Measurements from ENCODE around the gene PSTK.

PSTK gene

DNA sequence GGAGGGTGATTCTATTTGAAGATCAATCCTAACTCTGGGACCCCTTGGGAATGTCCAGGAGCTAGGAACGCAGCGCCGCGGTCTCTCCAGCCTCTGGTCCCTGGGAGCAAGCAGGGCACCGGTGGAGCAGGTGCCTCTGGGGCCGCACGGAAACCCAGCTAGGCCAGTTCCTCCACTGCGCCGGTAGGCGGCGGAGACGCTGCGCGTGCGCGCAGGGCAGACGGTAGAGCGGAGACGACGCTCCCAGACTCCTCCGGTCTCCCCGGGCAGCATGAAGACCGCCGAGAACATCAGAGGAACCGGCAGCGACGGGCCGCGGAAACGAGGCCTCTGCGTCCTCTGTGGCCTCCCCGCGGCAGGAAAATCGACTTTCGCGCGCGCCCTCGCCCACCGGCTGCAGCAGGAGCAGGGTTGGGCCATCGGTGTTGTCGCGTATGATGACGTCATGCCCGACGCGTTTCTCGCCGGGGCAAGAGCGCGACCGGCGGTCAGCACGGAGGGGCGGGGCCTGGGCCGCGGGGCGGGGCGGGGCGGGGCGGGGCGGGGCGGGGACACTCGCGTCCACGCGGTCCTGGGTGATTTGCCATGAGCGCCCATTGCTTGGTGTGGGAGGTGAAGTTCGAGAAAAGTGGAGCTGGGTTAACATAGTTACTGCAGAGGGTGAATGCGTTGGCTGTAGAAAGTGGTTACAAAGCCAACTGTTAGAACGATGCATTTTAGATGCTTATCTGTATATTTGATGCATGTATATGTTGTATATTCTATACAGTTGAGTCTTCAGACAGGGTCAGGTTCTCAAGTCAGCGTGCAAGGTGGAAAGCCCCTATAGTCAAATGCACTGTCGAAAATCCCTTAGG lies at the start of gene PSTK:
Gene PSTK, plus strand, starts transcription at position 193 of the 857 bp plus-strand sequence. Its CDS starts 79 bp downstream, at position 272.
- DNase-seq (ENCODE audit: low spot score): peak; percentile 85

DNA sequence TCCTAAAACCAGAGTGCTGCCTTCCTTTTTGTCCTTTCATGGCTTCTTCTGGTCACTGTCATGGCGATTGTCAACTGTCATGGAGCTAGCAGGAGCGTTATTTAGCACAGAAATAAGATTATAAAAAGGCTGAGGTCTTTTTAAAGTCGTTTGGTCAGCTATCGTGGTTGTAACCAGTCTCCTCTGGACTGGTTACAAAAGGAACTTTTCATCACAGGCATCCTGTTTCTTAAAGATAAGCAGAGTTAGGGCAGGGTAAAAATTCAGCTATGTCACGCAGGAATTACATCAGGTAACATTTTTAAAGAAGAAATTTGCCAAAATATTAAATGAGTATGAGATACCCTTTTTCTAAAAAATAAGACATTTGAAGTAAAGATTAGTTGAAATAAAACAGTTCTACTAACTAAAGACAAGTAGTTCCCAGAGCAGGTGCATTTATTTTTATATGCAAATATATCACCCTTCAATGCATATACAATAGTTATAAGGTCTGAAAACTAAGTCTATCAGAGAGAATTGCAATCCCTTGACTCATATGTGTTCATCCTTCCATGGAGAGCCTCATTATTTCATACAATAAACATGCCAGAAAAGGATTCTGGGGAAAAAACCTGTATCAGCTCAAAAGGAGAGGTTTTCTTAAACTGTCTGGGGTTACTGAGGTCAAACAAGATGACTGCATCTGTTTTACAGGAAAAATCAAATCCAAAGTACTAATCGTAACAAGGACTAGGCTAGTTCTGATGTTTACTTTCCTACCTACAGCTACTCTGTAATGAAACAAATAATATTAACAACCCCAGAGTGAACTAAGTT lies 48.9 kb upstream of the PSTK start:
- no peak for DNase-seq (ENCODE audit: low spot score)

DNA sequence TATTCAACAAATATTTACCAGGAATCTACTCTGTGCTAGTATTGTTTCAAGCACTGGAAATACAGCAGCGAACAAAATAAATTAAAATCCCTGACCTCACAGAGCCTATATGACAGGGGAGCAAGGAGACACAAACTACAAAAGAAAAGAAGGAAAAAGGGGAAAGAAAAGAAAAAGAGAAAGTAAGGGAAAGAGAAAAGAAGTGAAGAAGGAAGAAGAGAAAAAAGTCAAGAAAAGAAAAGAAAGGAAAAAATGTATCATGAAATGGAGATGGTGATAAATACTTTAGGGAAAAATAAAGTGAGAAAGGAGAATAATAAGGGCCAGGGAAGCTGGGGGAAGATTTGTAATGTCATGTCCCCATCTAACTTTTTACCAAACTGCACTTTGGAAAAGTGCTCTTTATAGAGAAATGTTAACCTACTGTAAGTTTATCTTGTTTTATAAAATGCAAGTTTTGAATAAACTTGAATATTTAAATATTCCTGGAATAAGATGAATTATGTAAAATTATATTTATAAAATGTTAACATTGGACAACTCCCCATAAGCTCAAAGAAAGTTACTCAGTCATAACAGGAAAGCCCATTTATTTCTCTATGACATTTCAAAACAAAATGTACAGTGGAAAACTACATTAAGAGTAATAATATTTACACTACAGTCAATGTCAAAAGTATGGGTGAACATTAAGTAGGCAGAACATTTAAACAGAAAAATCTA lies 40.9 kb upstream of the PSTK start:
- DNase-seq (ENCODE audit: low spot score): no peak

DNA sequence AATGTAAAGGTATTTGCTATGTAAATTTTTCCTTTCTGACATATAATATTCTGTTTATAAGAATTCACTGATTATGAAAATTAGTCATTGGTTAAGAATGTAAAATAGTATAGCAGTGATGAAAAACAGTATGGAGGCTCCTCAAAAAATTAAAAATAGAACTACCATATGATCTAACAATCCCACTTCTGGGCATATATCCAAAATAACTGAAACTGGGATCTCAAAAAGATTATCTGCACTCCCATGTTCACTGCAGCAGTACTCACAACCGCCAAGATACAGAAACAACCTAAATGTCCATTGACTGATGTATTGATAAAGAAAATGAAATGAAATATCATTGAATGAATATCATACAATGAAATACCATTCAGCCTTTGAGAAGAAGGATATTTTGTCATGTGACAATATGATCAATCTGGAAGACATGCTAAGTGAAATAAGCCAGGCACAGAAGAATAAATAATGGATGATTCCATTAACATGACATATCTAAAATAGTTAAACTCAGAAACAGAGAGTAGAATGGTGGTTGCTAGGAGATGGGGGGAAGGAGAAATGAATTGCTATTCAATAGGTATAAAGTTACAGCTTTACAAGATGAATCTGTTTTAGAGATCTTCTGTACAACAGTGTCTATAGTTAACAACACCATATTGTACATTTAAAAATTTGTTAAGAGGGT lies 40.2 kb upstream of the PSTK start:
- DNase-seq (ENCODE audit: low spot score): no peak

GRCh38 chr10:122949296-122949695 lies 30.9 kb upstream of the PSTK start:
- no peak for DNase-seq (ENCODE audit: low spot score)

DNA sequence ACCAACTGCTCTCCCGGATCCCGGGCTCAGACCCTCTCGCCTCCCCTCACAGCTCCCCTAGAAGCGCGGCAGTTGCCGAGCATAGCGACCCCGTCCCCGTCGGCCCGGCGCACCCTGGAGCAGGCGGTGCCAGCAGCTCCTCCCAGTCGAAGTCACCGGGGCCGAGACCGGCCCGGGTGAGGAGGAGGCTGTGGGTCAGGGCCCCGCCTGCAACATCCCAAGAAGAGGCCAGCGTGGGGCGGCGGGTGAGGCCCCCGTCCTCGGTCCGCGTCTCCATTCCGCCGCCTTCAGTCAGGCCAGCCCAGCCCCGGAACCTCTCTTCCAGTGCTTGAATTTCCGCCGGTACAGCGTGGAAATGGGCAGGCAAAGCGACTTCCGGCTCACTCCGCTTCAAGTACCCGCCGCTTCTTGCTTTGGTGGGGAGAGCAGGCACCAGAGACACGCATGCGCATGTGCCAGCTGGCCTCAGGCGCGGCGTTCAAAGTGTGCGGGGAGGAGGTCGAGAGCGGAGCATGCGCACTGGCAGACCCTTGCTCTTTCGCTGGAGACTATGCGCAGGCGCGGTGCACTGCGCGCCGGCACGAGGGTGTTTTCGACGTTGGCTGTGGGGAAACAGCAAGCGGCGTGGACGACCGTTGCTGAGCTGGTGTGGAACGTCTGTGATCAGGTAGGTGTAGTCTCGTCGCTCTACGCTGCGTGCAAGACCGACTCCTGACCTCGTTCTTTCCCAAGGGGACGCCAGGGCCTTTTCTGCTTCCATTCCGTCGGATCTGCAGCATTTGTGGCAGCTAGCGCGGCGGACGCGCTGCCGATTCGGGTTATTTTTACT lies 26.1 kb upstream of the PSTK start, which contains the start of gene C10orf88:
Gene C10orf88, minus strand, starts transcription at position 326 of the 829 bp plus-strand sequence. Its CDS starts 49 bp downstream, at position 277.
- peak; percentile 98 for DNase-seq (ENCODE audit: low spot score)

- no peak for DNase-seq (ENCODE audit: low spot score)
Measured at GRCh38 chr10:122954731-122955050, 25.5 kb upstream of the PSTK start.

GRCh38 chr10:122955892-122956291 lies 24.3 kb upstream of the PSTK start:
- no peak for DNase-seq (ENCODE audit: low spot score)

- no peak for DNase-seq (ENCODE audit: low spot score)
Measured at GRCh38 chr10:122957474-122957873, 22.7 kb upstream of the PSTK start.

GRCh38 chr10:122962405-122962804 lies 17.8 kb upstream of the PSTK start:
- no peak for DNase-seq (ENCODE audit: low spot score)

DNA sequence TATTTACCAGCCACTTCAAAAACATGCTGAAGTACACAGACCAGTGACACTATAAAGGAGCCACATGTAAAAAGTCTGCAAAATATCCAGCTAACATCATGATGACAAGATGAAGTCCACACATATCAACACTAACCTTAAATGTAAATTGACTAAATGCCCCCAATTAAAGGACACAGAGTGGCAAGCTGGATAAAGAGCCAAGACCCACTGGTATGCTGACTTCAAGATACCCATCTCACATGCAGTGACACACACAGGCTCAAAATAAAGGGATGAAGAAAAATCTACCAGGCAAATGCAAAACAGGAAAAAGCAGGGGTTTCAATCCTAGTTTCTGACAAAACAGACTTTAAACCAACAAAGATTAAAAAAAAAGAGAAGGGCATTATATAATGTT lies 13.3 kb upstream of the PSTK start:
- no peak for DNase-seq (ENCODE audit: low spot score)

DNA sequence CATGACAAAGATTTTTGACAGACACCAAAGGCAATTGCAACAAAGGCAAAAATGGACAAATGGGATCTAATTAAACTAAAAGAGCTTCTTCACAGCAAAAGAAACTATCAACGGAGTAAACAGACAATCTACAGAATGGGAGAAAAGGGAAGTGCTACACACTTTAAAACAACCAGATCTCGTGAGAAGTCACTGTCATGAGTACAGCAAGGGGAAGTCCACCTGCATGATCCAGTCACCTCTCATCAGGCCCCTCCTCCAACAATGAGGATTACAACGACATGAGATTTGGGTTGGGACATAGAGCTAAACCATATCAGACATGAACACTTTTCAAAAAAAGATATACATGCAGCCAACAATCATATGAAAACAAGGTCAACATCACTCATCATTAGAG lies 11.5 kb upstream of the PSTK start:
- no peak for DNase-seq (ENCODE audit: low spot score)

- no peak for DNase-seq (ENCODE audit: low spot score)
Measured at GRCh38 chr10:122974023-122974422, 6.2 kb upstream of the PSTK start.

- DNase-seq (ENCODE audit: low spot score): no peak
Measured at GRCh38 chr10:122974543-122975064, 5.6 kb upstream of the PSTK start.

DNA sequence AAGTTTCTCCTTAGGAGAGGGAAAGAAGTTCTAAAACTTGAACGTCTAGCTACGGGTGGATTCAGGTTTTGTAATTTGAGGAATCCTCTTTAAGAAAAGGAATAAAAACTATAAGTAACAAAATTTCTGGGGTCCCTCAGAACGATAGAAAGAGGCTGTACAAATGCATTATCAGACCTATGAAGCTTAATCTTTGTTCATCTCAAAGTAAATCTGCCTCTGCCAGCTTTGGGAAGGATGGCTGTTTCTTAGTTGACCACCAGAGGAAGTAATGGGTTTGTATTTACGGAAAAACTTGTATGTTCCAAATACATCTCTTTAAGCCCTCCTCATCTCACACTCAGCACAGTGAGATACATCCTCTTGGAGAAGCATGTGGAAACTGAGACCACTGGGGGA lies 864 bp downstream of the PSTK start:
- DNase-seq (ENCODE audit: low spot score): peak; percentile 43

- DNase-seq (ENCODE audit: low spot score): no peak
Measured at GRCh38 chr10:122983898-122984297, 3.7 kb downstream of the PSTK start.

- DNase-seq (ENCODE audit: low spot score): no peak
Measured at GRCh38 chr10:122984708-122985107, 4.5 kb downstream of the PSTK start.

GRCh38 chr10:122986335-122986734 lies 6.1 kb downstream of the PSTK start:
- no peak for DNase-seq (ENCODE audit: low spot score)

DNA sequence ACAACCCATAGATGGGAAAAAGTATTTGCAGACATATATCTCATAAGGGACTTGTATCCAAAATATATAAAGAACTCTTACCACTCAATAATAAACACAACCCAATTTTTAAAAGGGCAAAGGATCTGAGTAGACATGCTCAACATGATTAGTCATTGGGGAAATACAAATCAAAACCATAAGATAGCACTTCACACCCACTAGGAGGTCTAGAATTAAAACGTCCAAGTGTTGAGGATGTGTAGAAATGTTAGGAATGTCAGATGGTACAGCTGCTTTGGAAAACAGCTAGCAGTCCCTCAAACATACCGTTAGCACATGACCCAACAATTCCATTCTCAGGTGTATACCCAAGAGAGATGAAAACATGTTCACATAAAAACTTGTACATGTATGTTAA lies 8.3 kb downstream of the PSTK start:
- no peak for DNase-seq (ENCODE audit: low spot score)

- no peak for DNase-seq (ENCODE audit: low spot score)
Measured at GRCh38 chr10:122990278-122990677, 10.1 kb downstream of the PSTK start.
